NCI-H510A (cell line): ENCODE measurements around the gene FLT3LG.
A peak's percentile ranks its signal among the peaks of the same experiment; 100 is the strongest.

Experiments
- DNase-seq: peaks from one replicate; lab custom pipeline; 2025; lab: John Stamatoyannopoulos, UW

FLT3LG gene, protein sequence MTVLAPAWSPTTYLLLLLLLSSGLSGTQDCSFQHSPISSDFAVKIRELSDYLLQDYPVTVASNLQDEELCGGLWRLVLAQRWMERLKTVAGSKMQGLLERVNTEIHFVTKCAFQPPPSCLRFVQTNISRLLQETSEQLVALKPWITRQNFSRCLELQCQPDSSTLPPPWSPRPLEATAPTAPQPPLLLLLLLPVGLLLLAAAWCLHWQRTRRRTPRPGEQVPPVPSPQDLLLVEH

GRCh38 chr19:49473868-49474541 is at the start of gene FLT3LG:
FLT3LG (plus strand) TSS chr19:49474215; CDS start chr19:49474640, 425 bp downstream.
- DNase-seq: no peak

GRCh38 chr19:49425178-49425577 is 48.8 kb upstream of the FLT3LG start, which contains the start of gene GFY:
GFY (plus strand) TSS chr19:49425388; CDS start chr19:49426431, 1,043 bp downstream.
- no peak for DNase-seq

DNA sequence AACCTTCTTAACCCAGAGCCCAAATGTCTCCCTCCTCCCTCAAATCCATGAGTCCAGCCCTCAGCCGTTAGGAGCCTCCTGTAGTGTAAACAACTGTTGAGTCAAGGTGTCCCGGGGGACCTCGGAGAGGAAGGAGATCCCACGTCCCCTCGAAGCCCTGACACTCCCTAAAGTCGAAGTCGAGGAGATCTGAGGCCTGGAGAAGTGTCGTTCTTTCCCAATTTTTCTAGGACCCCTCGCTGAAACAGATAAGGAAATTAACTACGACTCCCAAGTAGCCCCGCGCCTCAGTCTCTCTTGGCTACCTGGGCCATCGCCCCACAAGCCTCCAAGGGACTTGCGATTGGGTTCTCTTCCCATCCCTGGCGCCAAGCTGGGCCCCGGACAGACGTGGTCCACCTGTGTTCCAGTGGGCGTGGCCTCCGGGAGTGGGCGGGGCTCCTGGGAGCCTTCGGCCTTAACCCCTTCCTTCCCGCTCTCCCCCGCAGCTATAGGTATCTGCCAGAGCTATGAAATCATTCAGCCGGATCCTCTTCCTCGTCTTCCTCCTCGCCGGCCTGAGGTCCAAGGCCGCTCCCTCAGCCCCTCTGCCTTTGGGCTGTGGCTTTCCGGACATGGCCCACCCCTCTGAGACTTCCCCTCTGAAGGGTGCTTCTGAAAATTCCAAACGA is 48.0 kb upstream of the FLT3LG start:
- DNase-seq: no peak

DNA sequence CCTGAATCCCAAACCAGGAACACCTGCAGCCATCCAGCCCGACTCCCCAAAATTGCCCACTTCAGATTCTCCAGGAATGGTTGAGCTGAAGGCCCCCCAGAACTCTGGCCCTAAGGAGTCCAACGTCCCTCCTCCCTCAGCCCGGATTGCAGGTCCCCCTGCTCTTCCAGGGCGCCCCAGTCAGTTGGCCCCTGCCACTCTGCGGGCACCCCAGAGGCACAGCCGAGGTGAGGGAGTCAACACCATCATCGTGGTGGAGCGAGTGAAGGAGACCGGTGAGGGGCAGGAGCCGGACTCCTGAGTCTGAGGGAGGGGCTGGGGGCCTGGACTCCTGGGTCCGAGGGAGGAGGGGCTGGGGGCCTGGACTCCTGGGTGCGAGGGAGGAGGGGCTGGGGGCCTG is 46.7 kb upstream of the FLT3LG start:
- DNase-seq: no peak

GRCh38 chr19:49427855-49428546 is 46.0 kb upstream of the FLT3LG start:
- DNase-seq: peak; percentile 38

DNA sequence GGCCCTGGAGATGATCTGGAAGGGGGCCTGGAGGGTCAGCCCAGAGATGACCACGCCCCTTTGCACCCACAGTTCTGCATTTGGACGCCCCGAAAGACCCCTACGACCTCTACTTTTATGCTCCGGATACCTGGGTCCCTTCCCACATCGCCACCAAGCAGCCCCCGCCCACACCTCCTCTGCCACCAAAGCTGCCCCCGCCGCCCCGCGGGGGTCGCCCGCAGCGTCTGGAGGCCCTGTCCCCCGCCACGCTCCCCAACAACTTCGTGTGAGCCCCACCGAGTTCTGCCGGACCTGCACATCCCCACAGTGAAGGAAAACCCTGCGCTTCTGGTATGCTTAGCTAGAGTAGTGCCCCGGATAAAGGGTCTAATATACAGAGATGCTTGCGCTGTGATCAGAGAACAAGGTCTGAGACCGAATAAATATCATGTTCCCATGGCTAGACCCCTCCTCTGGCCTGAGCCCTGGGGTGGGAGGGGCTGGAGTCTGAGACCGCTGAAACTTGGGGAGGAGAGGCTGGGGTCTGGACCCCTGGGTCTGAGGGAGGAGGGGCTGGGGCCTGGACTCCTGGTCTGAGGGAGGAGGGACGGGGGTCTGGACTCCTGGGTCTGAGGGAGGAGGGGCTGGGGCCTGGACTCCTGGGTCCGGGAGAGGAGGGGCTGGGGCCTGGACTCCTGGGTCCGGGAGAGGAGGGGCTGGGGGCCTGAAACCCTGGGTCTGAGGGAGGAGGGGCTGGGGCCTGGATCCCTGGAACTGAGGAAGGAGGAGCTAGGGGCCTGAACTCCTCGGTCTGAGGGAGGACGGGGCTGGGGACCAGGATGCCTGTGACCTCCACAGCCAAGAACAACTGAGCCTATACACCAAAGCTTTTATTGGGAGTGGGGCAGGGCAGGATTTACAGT is 45.2 kb upstream of the FLT3LG start:
- no peak for DNase-seq

DNA sequence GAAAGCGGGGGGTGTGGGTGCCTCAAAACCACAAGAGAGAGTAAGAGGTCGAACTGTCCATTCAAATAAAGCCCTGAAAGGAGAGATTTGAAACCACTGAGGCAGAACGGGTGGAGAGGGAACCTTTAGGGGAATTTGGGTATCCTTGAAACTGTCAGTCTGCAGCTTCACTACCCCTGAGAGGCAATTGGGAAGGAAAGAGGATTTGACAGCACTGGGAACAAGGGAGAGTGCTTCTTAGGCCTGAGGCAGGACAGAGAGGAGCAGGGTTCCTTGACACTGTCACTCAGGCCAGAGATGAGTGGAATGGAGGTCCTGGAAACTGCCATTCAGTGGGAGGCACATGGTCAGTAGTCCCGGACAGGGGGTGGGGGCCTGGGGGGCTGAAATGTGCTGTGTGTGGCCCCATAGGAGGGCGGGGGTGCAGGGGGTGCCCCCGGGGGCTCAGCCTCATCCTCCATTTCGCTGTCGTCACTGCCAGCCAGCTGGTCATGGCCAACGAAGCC is 43.8 kb upstream of the FLT3LG start:
- no peak for DNase-seq

- DNase-seq: no peak
Measured at GRCh38 chr19:49430678-49431329, 43.2 kb upstream of the FLT3LG start.

DNA sequence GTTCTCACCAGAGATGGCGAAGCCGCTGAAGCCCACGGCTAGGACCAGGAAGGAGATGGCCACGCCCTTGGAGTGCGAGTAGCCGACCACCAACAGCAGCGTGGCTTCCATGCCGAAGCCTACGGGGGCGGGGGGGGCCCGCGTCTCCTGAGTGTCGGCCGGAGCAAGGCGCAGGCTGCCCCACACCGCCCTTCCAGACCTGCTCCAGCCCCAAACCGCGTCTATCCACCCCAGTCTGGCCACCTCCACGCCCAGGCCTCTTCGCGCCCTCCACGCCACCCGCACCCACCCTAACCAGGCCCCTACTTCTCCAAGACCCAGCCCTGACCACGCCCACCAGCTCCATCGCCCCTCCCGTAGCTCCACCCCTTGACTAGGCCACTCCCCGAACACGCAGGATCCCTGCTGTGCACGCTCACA is 42.7 kb upstream of the FLT3LG start:
- no peak for DNase-seq

DNA sequence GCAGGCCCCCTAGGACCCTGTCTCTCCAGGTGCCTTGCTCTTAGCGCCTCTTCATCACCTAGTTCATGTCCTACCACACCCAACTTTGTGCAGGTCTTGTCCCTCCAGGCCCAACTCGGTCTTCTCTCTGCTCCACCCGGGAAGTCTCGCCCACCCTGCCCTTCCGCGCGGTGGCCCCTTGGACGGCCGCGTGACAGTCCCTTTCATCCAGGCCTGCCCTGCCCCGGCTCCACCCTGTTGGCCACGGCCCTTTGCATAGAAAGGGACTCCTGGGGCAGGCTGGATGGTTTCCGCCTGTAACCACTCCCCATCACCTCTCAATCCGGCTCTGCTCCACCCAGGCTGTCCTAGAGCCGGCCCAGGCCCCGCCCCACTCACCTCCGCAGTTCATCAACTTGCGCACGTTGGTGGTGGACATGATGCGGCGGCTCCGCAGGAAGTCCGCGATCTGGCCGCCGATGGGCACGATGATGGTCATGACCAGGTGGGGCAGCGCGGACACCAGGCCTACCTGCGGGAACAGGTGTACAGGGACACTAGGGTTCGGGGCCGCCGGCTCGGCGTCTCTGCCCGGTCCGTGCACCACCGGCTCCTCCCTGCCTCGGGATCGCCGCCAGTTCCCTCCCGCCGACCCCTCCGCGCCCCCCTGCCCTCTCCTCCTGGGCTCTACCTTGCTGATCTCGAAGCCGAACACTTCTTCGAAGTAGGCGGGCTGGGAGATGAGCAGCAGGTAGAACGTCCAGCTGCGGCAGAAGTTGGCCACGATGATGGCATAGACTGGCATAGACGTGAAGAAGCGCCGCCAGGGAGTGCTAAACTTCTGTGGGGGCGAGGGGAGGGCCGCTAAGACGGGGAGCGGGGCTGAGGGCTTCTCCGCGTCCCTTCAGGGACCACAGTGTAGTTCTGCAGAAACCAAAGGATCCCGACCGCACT is 41.6 kb upstream of the FLT3LG start:
- no peak for DNase-seq

DNA sequence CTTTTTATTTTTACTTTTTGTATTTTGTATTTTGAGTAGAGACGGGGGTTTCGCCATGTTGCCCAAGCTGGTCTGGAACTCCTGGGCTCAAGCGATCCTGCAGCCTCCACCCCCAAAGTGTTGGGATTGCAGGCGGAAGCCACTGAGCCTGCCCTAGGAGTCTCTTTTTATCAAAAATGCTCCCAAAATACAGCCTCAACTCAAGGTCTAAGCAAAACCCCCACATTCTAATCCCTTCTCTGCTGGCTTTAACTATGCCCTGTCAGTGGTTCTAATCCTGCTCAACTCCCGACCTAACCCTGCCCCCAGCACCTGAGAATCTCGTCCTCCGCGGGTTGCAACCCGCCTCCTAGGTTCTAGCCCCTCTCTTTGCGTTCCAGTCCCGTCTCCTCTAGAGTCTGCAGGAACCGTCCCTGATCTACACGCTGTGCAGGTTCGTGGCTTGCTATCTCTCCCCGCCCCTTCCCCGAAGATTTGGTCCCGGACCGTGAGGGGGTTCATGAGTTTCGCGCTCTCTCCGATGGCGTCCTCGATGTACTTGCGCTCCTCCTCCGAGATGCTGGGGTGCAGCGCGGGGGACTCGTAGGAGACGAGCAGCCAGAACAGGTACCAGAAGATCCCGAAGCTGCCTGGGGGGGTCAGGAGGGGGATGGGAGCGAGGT is 40.6 kb upstream of the FLT3LG start:
- no peak for DNase-seq

GRCh38 chr19:49434907-49435583 is 39.0 kb upstream of the FLT3LG start:
- DNase-seq: no peak

DNA sequence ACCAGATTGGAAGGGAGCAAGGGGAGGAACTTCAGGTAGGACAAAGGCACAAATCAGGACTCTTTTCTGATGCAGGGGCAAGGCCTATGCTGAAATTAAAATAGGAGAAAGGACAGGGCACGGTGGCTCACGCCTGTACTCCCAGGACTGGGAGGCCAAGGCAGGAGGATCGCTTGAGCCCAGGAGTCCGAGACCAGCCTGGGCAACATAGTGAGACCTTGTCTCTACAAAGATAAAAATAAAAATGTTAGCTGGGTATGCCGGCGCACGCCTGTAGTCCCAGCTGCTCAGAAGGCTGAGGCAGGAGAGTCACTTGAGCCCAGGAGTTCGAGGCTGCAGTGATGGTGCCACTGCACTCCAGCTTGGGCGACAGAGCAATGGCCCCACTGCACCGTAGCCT is 38.3 kb upstream of the FLT3LG start:
- DNase-seq: no peak

DNA sequence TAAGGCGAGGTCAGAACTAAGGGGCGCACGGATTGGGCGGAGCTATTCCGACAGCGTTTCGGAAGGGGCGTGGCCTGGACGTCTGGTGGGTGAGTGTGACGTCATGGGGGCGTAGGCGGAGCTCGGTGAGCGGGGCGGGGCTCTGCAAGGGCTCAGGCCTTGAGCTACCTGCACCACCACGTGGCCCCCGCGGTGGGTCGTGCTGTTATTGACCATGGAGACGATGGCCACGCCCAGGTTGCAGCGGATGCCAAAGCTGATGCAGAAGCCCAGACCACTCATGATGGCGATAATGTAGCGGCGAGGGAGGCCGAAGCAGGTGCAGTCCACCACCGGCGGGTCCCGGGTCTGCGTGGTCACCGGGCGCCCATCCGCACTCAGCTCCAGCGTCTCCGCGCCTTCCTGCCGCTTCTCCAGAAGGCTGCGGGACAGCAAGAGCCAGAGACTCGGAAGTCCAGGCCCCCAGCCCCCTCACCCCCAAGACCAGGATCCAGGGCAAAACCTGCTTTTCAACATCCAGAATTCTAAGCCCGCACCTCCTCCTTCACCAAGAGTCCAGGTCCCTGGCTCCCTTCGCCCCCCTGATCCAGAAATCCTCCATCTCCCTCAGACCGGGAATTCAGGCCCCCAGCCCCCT is 37.5 kb upstream of the FLT3LG start:
- no peak for DNase-seq

- DNase-seq: no peak
Measured at GRCh38 chr19:49437231-49437630, 36.8 kb upstream of the FLT3LG start.

GRCh38 chr19:49438261-49438660 is 35.8 kb upstream of the FLT3LG start:
- DNase-seq: no peak

- DNase-seq: no peak
Measured at GRCh38 chr19:49439836-49440235, 34.2 kb upstream of the FLT3LG start.
